ENCODE data around the gene GOLGA3. TPM values are rescaled to one million over a fixed set of nuclear protein-coding genes. Genes with fewer than 3 reads are reported as not detected.

Gene GOLGA3
- total and polyA plus RNA-seq, 2 experiments from 2014 or later, result 10.3 to 57.8 TPM

DNA sequence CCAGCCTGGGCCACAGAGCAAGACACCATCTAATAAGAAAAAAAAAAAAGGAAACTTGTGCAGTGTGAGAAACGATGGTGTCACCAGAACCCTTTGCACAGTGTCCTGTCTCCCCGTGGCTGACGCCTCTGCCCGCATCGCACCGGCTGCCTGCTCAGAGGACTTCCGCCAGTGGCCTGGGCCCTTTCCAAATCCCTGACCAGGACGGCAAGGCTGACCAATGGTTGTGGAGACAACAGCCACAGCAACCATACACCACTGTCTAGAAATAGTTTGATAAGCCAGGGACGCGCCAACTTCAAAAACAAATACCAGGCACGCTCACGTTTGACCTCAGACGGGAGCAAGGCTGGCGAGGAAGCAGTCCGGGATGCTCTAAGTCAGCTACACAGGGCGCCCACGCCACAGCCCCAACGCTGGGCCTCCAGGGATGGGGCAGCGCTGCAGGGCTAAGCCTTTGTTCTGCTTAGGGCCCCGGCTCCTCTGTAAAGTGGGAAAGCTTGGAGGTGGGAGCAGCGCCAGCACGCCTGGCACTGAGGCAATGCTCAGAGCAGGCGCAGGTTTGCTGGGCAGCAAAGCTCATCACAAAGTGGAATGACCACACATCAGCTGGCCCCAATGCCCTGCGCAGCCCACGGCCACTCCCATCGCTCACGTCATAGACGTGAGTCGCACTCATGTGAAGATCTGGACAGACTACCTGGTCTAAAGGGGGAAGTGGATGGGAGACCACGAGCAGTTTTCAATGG lies 105.5 kb downstream of the GOLGA3 start (continued):
- TF ChIP-seq, protein P1, sequence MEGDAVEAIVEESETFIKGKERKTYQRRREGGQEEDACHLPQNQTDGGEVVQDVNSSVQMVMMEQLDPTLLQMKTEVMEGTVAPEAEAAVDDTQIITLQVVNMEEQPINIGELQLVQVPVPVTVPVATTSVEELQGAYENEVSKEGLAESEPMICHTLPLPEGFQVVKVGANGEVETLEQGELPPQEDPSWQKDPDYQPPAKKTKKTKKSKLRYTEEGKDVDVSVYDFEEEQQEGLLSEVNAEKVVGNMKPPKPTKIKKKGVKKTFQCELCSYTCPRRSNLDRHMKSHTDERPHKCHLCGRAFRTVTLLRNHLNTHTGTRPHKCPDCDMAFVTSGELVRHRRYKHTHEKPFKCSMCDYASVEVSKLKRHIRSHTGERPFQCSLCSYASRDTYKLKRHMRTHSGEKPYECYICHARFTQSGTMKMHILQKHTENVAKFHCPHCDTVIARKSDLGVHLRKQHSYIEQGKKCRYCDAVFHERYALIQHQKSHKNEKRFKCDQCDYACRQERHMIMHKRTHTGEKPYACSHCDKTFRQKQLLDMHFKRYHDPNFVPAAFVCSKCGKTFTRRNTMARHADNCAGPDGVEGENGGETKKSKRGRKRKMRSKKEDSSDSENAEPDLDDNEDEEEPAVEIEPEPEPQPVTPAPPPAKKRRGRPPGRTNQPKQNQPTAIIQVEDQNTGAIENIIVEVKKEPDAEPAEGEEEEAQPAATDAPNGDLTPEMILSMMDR (conservative IDR thresholded peaks at IDR 0.05; ENCODE audit: low read depth in 2 of 2), result no peak
- TF ChIP-seq, protein P2, sequence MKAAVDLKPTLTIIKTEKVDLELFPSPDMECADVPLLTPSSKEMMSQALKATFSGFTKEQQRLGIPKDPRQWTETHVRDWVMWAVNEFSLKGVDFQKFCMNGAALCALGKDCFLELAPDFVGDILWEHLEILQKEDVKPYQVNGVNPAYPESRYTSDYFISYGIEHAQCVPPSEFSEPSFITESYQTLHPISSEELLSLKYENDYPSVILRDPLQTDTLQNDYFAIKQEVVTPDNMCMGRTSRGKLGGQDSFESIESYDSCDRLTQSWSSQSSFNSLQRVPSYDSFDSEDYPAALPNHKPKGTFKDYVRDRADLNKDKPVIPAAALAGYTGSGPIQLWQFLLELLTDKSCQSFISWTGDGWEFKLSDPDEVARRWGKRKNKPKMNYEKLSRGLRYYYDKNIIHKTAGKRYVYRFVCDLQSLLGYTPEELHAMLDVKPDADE (IDR thresholded peaks at IDR 0.05), result no peak
- TF ChIP-seq EZH2phosphoT487 (IDR thresholded peaks at IDR 0.05; ENCODE audit: unreplicated experiment) (no peak), STAT1 (IDR thresholded peaks at IDR 0.05; ENCODE audit: unreplicated experiment) (no peak), ZNF114 (CRISPR knock-in tag; IDR thresholded peaks at IDR 0.05) (no peak), EZH2 (IDR thresholded peaks at IDR 0.05; ENCODE audit: low read depth, unreplicated experiment) (no peak)
- TF ChIP-seq, protein P3, sequence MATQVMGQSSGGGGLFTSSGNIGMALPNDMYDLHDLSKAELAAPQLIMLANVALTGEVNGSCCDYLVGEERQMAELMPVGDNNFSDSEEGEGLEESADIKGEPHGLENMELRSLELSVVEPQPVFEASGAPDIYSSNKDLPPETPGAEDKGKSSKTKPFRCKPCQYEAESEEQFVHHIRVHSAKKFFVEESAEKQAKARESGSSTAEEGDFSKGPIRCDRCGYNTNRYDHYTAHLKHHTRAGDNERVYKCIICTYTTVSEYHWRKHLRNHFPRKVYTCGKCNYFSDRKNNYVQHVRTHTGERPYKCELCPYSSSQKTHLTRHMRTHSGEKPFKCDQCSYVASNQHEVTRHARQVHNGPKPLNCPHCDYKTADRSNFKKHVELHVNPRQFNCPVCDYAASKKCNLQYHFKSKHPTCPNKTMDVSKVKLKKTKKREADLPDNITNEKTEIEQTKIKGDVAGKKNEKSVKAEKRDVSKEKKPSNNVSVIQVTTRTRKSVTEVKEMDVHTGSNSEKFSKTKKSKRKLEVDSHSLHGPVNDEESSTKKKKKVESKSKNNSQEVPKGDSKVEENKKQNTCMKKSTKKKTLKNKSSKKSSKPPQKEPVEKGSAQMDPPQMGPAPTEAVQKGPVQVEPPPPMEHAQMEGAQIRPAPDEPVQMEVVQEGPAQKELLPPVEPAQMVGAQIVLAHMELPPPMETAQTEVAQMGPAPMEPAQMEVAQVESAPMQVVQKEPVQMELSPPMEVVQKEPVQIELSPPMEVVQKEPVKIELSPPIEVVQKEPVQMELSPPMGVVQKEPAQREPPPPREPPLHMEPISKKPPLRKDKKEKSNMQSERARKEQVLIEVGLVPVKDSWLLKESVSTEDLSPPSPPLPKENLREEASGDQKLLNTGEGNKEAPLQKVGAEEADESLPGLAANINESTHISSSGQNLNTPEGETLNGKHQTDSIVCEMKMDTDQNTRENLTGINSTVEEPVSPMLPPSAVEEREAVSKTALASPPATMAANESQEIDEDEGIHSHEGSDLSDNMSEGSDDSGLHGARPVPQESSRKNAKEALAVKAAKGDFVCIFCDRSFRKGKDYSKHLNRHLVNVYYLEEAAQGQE (IDR thresholded peaks at IDR 0.05; ENCODE audit: unreplicated experiment), result no peak

DNA sequence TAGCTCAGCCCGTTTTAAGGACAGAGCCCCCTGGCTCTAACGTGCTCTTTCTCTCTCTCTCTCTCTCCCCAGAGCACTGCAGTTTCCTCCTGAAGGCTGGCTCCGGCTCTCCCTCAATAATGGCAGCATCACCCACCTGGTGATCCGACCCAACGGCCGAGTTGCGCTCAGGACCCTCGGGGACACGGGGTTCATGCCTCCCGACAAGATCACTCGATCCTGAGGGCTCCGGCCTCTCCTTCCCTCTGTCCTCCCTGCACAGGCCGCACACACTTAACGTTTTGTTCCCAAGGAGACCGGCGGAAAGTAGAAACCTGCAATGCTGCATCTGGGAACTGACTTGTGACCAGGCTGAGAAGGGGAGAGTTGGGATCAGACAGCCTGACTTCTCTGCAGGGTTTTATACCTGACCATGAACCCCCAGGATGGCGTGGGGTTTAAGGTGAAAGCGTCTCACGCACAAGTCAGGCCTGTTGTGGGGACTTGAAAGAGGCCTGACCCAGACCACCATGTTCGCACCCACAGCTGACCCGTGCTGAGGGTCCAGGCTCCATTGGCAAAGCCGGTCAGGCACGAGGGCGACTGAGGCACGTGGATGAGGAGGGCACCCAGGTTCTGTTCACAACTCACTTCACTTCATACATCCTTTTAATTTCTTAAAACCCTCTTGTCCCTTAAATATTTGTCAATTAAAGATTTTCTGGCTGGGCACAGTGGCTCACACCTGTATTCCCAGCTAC lies 107.9 kb downstream of the GOLGA3 start:
- DNase-seq (ENCODE audit: low spot score) (no peak), ATAC-seq (no peak)
- Histone ChIP-seq H3F3A (replicated peaks; ENCODE audit: low read depth) (peaks cover 36% of the 10 kb centered on the region), H2AFZ (no peak overlapping the region), H3K9me2 (ENCODE audit: insufficient read depth) (no peaks in the 10 kb centered on the region), H3K4me1 (ENCODE audit: insufficient read depth) (no peaks in the 10 kb centered on the region), H3K27me3 (ENCODE audit: insufficient read depth) (no peaks in the 10 kb centered on the region), H3K79me2 (replicated peaks; ENCODE audit: insufficient read depth) (peaks cover 6% of the 10 kb centered on the region), H3K27ac (ENCODE audit: low read depth) (no peak overlapping the region), H3K4me3 (no peak overlapping the region), H4K20me1 (replicated peaks; ENCODE audit: insufficient read depth) (peaks cover 5% of the 10 kb centered on the region), H3K36me3 (ENCODE audit: insufficient read depth) (peaks cover 7% of the 10 kb centered on the region; the same call in 1 of the 2 replicates), H3K4me2 (no peak overlapping the region)
- no peak overlapping the region for H3K4me3 Mint-ChIP-seq
- no peaks in the 10 kb centered on the region for H3K9me3 Mint-ChIP-seq
- H3K4me1 Mint-ChIP-seq, result no peaks in the 10 kb centered on the region
- H3K27me3 Mint-ChIP-seq (ENCODE audit: insufficient read depth, low read depth, poor library complexity), result peaks cover 14% of the 10 kb centered on the region
- TF ChIP-seq, protein P2 (IDR thresholded peaks at IDR 0.05), result no peak
- no peak for TF ChIP-seq JUNB (IDR thresholded peaks at IDR 0.05; ENCODE audit: unreplicated experiment)
- peaks cover 82% of the 10 kb centered on the region for H3K36me3 Mint-ChIP-seq (ENCODE audit: low read depth)
- H3K27ac Mint-ChIP-seq, result no peak overlapping the region; the same call in 1 of the 2 replicates

All from GM23338 (cell line).